MG63 (cell line): ENCODE results near the gene NYAP1. TPM values are rescaled to one million over a fixed set of nuclear protein-coding genes. Genes with fewer than 3 reads are reported as not detected.
"Not testable (repeated sequence)": the region's sequence is repeated elsewhere in the genome, so short reads cannot be mapped to it uniquely, and the experiment has no call there.

Experiments used
- DNase-seq: peaks from one replicate; pipeline ENCODE4 v3.0.0-alpha.2; 2020
- H3K27me3 ChIP-seq: fragments of 250-450 bp; sonication (Bioruptor Pico); 2 replicates; pipeline ENCODE4 v1.5.1; 2020; ENCODE audit warnings: mild to moderate bottlenecking, moderate library complexity
- H3K36me3 ChIP-seq: fragments of 250-450 bp; sonication (Bioruptor Pico); 2 replicates; pipeline ENCODE4 v1.5.1; 2020; ENCODE audit warnings: mild to moderate bottlenecking, moderate library complexity
- H3K4me3 ChIP-seq: fragments of 250-450 bp; sonication (Bioruptor Pico); 2 replicates; pipeline ENCODE4 v1.5.1; 2020; ENCODE audit warnings: mild to moderate bottlenecking, moderate library complexity
- H3K9me3 ChIP-seq: fragments of 250-450 bp; sonication (Bioruptor Pico); 2 replicates; pipeline ENCODE4 v1.5.1; 2020; ENCODE audit warnings: mild to moderate bottlenecking, moderate library complexity
- total RNA-seq: library from RNA; depleted of rRNA; stranded (reverse); fragments of >200 nt; shearing (Covaris generic); gene quantifications from 2 replicates; pipeline ENCODE4 v1.2.3, GENCODE V29; 2014; ENCODE audit warnings: low replicate concordance

The NYAP1 gene
- total RNA-seq, 1 experiment from 2014 or later = not detected

GRCh38 chr7:100490483-100491191, 6.9 kb downstream of the NYAP1 start:
- no peaks in the 10 kb centered on the region for H3K9me3 ChIP-seq
- no peak overlapping the region for H3K4me3 ChIP-seq
- H3K36me3 ChIP-seq = no peaks in the 10 kb centered on the region
- no peaks in the 10 kb centered on the region for H3K27me3 ChIP-seq
- DNase-seq = no peak

GRCh38 chr7:100491192-100491578, 7.5 kb downstream of the NYAP1 start:
- Histone ChIP-seq H3K9me3 (no peaks in the 10 kb centered on the region), H3K4me3 (no peak overlapping the region), H3K36me3 (no peaks in the 10 kb centered on the region), H3K27me3 (no peaks in the 10 kb centered on the region)
- no peak for DNase-seq

- Histone ChIP-seq H3K4me3 (no peak overlapping the region), H3K27me3 (no peaks in the 10 kb centered on the region), H3K36me3 (no peaks in the 10 kb centered on the region), H3K9me3 (no peaks in the 10 kb centered on the region)
- DNase-seq = no peak
These were observed 9.2 kb downstream of the NYAP1 start for GRCh38 chr7:100492738-100493475.

DNA sequence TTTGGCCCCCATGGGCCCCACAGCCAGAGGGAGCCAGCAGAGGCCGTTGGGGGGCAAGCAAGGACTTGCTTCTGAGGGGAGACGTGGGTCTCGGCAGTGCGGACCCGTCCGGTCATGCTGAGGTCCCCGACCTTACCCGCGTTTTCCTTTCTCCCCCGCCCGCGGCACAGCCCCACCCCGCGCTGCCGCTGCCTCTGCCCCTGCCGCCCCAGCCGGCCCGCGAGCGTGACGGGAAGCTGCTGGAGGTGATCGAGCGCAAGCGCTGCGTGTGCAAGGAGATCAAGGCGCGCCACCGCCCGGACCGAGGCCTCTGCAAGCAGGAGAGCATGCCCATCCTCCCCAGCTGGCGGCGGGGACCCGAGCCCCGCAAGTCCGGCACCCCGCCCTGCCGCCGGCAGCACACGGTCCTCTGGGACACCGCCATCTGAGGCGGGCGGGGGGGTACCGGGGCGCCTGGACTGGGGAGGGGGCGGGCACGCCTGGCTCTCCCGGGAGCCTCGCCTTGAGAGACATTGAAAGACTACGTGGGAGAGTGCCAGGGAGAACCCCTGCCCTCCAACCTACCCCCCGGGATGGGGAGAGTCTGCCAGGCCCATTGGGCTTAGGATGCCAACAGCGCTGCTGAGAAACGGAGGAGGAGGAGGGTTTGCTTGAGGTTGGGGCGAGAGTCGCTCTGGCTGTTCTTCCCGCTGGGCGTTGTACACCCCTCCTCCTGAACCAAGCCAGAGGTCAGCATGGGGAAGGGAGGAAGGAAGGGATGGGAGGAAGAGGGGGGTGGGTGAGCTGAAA, 9.9 kb downstream of the NYAP1 start:
- Histone ChIP-seq H3K9me3 (no peaks in the 10 kb centered on the region), H3K36me3 (no peaks in the 10 kb centered on the region), H3K4me3 (no peak overlapping the region), H3K27me3 (no peaks in the 10 kb centered on the region)
- no peak for DNase-seq

DNA sequence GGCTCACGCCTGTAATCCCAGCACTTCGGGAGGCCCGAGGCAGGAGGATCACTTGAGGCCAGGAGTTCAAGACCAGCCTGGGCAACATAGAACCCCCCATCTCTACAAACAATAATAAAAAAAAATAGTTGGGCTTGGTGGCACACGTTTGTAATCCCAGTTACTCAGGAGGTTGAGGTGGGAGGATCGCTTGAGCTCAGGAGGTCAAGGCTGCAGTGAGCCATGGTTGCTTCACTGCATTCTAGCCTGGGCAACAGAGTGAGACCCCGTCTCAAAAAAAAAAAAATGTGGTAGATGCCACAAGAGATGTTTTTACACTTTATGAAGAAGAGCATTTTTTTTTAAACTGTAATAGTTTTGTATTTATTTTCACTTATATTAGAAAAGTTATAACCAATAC, 12.8 kb downstream of the NYAP1 start:
- H3K27me3 ChIP-seq = no peaks in the 10 kb centered on the region
- no peaks in the 10 kb centered on the region for H3K9me3 ChIP-seq
- no peaks in the 10 kb centered on the region for H3K36me3 ChIP-seq
- no peak overlapping the region for H3K4me3 ChIP-seq
- DNase-seq = no peak

- not testable (repeated sequence) for H3K36me3 ChIP-seq, DNase-seq, H3K9me3 ChIP-seq, H3K27me3 ChIP-seq, H3K4me3 ChIP-seq
These were observed 17.0 kb downstream of the NYAP1 start for GRCh38 chr7:100500743-100501142.

GRCh38 chr7:100504031-100504430, 20.3 kb downstream of the NYAP1 start:
- not testable (repeated sequence) for H3K4me3 ChIP-seq, H3K27me3 ChIP-seq, H3K9me3 ChIP-seq, H3K36me3 ChIP-seq, DNase-seq

GRCh38 chr7:100504887-100505611, 21.3 kb downstream of the NYAP1 start:
- no peak for DNase-seq
- no peaks in the 10 kb centered on the region for H3K36me3 ChIP-seq
- H3K27me3 ChIP-seq = no peaks in the 10 kb centered on the region
- no peaks in the 10 kb centered on the region for H3K9me3 ChIP-seq
- H3K4me3 ChIP-seq = no peak overlapping the region

- Histone ChIP-seq H3K36me3 (no peaks in the 10 kb centered on the region), H3K9me3 (no peaks in the 10 kb centered on the region), H3K27me3 (no peaks in the 10 kb centered on the region), H3K4me3 (no peak overlapping the region)
- DNase-seq = no peak
These were observed 22.7 kb downstream of the NYAP1 start for GRCh38 chr7:100506356-100506923.

DNA sequence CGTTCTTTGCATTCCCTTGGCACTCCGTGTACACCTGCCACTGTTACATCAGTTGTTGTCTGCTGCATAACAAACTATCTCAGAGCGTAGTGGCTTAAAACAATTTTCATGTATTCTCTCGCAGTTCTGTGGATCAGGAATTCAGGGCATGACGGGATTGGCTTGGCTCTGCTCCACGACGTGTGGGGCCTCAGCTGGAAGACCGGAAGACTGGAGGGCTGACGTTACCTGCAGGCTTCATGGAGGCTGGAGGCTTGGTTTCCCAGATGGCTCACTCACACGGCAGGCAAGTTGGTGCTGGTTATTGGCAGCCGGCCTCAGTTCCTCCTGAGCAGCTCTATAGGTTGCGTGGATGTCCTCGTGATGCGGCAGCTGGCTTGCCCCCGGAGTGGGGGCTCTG, 25.5 kb downstream of the NYAP1 start:
- Histone ChIP-seq H3K4me3 (no peak overlapping the region), H3K27me3 (no peaks in the 10 kb centered on the region), H3K36me3 (no peaks in the 10 kb centered on the region), H3K9me3 (no peaks in the 10 kb centered on the region)
- DNase-seq = no peak

- Histone ChIP-seq H3K36me3 (no peaks in the 10 kb centered on the region), H3K27me3 (no peaks in the 10 kb centered on the region), H3K9me3 (no peaks in the 10 kb centered on the region), H3K4me3 (no peak overlapping the region)
- no peak for DNase-seq
These were observed 26.9 kb downstream of the NYAP1 start for GRCh38 chr7:100510437-100511239.

- H3K9me3 ChIP-seq = no peaks in the 10 kb centered on the region
- no peaks in the 10 kb centered on the region for H3K36me3 ChIP-seq
- H3K27me3 ChIP-seq = no peaks in the 10 kb centered on the region
- no peak for DNase-seq
- no peak overlapping the region for H3K4me3 ChIP-seq
These were observed 29.6 kb downstream of the NYAP1 start for GRCh38 chr7:100513212-100513810.

GRCh38 chr7:100515072-100515532, 31.4 kb downstream of the NYAP1 start:
- no peaks in the 10 kb centered on the region for H3K36me3 ChIP-seq
- no peak for DNase-seq
- H3K9me3 ChIP-seq = no peaks in the 10 kb centered on the region
- no peaks in the 10 kb centered on the region for H3K27me3 ChIP-seq
- no peak overlapping the region for H3K4me3 ChIP-seq

GRCh38 chr7:100516135-100516812, 32.5 kb downstream of the NYAP1 start:
- DNase-seq = peak; percentile 74
- Histone ChIP-seq H3K9me3 (no peaks in the 10 kb centered on the region), H3K36me3 (no peaks in the 10 kb centered on the region), H3K4me3 (no peak overlapping the region), H3K27me3 (no peaks in the 10 kb centered on the region)

DNA sequence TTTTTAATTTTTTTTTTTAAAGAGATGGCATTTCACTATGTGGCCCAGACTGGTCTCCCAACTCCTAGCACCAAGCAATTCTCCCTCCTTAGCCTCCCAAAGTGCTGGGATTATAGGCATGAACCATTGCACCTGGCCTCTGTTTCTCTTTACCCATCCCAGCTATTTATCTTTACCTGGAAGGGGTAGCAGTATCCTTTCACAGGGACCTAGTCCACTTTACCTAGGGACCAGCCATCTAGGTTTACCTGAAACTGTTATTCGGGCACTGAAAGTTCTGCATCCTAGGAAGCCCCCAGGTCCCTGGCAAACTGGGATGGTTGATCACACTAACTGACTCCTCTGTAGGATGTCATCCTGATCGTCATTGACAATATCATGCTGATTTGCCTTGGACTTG, 33.6 kb downstream of the NYAP1 start:
- no peaks in the 10 kb centered on the region for H3K27me3 ChIP-seq
- no peaks in the 10 kb centered on the region for H3K9me3 ChIP-seq
- DNase-seq = no peak
- H3K4me3 ChIP-seq = no peak overlapping the region
- H3K36me3 ChIP-seq = no peaks in the 10 kb centered on the region
